IMR-90 (cell line): ENCODE measurements around the gene LFNG. TPM values are rescaled to one million over a fixed set of nuclear protein-coding genes. Genes with fewer than 3 reads are reported as not detected.
A peak's percentile ranks its signal among the peaks of the same experiment; 100 is the strongest.

Experiments used
- ATAC-seq: fragments of 200-7000 bp; cut with Tn5 transposase; 2 replicates; pipeline ENCODE4 v1.9.1; 2020; ENCODE audit warnings: low read depth, mild to moderate bottlenecking, moderate library complexity
- BruUV-seq: library from RNA; stranded (reverse); fragments of 400-500 nt; replicated peaks from 2 replicates; lab custom pipeline; 2021; lab: Mats Ljungman, UMichigan
- CTCF ChIA-PET: fragments of 300-600 bp; formaldehyde crosslinking; extraction: SDS; loops from one replicate; lab custom pipeline; 2021; ENCODE audit warnings: antibody characterized with exemption; lab: Yijun Ruan, JAX
- POLR2A ChIA-PET: fragments of 300-600 bp; sonication (Branson Sonifier 250); formaldehyde crosslinking; loops from one replicate; lab custom pipeline; 2022; ENCODE audit warnings: antibody characterized with exemption; ENCODE audit not compliant: unreplicated experiment; lab: Charles Lee
- DNase-seq: peaks from one replicate; pipeline ENCODE4 v3.0.0; 2013
- H2AFZ ChIP-seq: replicated peaks from 2 replicates; pipeline ENCODE3; 2013; ENCODE audit warnings: low read length, mild to moderate bottlenecking; ENCODE audit not compliant: poor library complexity
- H2AK5ac ChIP-seq: 2 replicates; pipeline ENCODE4 v1.6.1; 2013; ENCODE audit warnings: low read depth, low read length, inconsistent platforms
- H2AK9ac ChIP-seq: replicated peaks from 2 replicates; pipeline ENCODE3; 2013; ENCODE audit warnings: mild to moderate bottlenecking, low read depth, low read length, moderate library complexity; ENCODE audit not compliant: poor library complexity
- H2BK120ac ChIP-seq: 2 replicates; pipeline ENCODE4 v1.6.1; 2013; ENCODE audit warnings: low read depth, low read length, inconsistent platforms
- H2BK15ac ChIP-seq: 3 replicates; pipeline ENCODE4 v1.6.1; 2013; ENCODE audit warnings: low read depth, low read length, inconsistent platforms
- H2BK20ac ChIP-seq: 2 replicates; pipeline ENCODE4 v1.6.1; 2013; ENCODE audit warnings: low read depth, mild to moderate bottlenecking, inconsistent platforms, low read length, moderate library complexity
- H2BK5ac ChIP-seq: 2 replicates; pipeline ENCODE4 v1.6.1; 2013; ENCODE audit warnings: mild to moderate bottlenecking, low read depth, low read length, inconsistent platforms; ENCODE audit not compliant: poor library complexity, severe bottlenecking
- H3K14ac ChIP-seq: replicated peaks from 2 replicates; pipeline ENCODE4 v1.6.1; 2013; ENCODE audit warnings: low read depth, low read length, inconsistent platforms
- H3K18ac ChIP-seq: 2 replicates; pipeline ENCODE4 v1.6.1; 2013; ENCODE audit warnings: low read depth, low read length, control low read depth
- H3K23ac ChIP-seq: 2 replicates; pipeline ENCODE4 v1.6.1; 2013; ENCODE audit warnings: low read depth, low read length, inconsistent platforms
- H3K27ac ChIP-seq: 2 replicates; pipeline ENCODE4 v1.5.1; 2013; ENCODE audit warnings: mild to moderate bottlenecking, control low read depth, low read length; ENCODE audit not compliant: insufficient read depth
- H3K27me3 ChIP-seq: 2 replicates; pipeline ENCODE4 v1.6.1; 2013; ENCODE audit warnings: low read length; ENCODE audit not compliant: control insufficient read depth, insufficient read depth
- H3K36me3 ChIP-seq: 2 replicates; pipeline ENCODE4 v1.6.1; 2013; ENCODE audit warnings: low read length, mixed read lengths; ENCODE audit not compliant: control insufficient read depth, insufficient read depth
- H3K4ac ChIP-seq: 2 replicates; pipeline ENCODE4 v1.6.1; 2013; ENCODE audit warnings: low read depth, low read length, inconsistent platforms
- H3K4me1 ChIP-seq: 2 replicates; pipeline ENCODE4 v1.6.1; 2013; ENCODE audit warnings: low read length, mixed read lengths; ENCODE audit not compliant: control insufficient read depth, insufficient read depth
- H3K4me2 ChIP-seq: 2 replicates; pipeline ENCODE4 v1.6.1; 2013; ENCODE audit warnings: low read depth, mild to moderate bottlenecking, control low read depth, low read length, moderate library complexity
- H3K4me3 ChIP-seq: 2 replicates; pipeline ENCODE4 v1.5.1; 2013; ENCODE audit warnings: low read depth, mild to moderate bottlenecking, control low read depth, low read length, moderate library complexity; ENCODE audit not compliant: insufficient read depth
- H3K56ac ChIP-seq: 2 replicates; pipeline ENCODE4 v1.6.1; 2013; ENCODE audit warnings: low read length, inconsistent platforms; ENCODE audit not compliant: insufficient read depth; ENCODE audit errors: extremely low read depth
- H3K79me1 ChIP-seq, 2 experiments: 2 replicates each; pipeline ENCODE4 v1.6.1; 2013; ENCODE audit warnings: low read length in 2 of 2, inconsistent platforms in 1 of 2, low read depth in 1 of 2
- H3K9ac ChIP-seq: 2 replicates; pipeline ENCODE4 v1.6.1; 2013; ENCODE audit warnings: low read depth, low read length, control low read depth
- H3K9me1 ChIP-seq: 2 replicates; pipeline ENCODE4 v1.6.1; 2013; ENCODE audit warnings: low read length, inconsistent platforms; ENCODE audit not compliant: insufficient read depth
- H3K9me3 ChIP-seq: 2 replicates; pipeline ENCODE4 v1.6.1; 2013; ENCODE audit warnings: low read length; ENCODE audit not compliant: control insufficient read depth, insufficient read depth
- H4K20me1 ChIP-seq: 2 replicates; pipeline ENCODE4 v1.6.1; 2013; ENCODE audit warnings: low read length, inconsistent platforms; ENCODE audit not compliant: insufficient read depth
- H4K5ac ChIP-seq: 2 replicates; pipeline ENCODE4 v1.6.1; 2013; ENCODE audit warnings: mild to moderate bottlenecking, low read depth, low read length, control low read depth
- H4K8ac ChIP-seq, 2 experiments: 2 replicates each; pipeline ENCODE4 v1.6.1; 2013; ENCODE audit warnings: low read depth in 2 of 2, low read length in 2 of 2, control low read depth in 1 of 2, inconsistent platforms in 1 of 2
- H4K91ac ChIP-seq: 2 replicates; pipeline ENCODE4 v1.6.1; 2013; ENCODE audit warnings: low read depth, low read length, inconsistent platforms; ENCODE audit not compliant: insufficient read depth
- BHLHE40 ChIP-seq: fragments of 150-350 bp; IDR thresholded peaks from 2 replicates; pipeline ENCODE4 v1.6.1; 2016; ENCODE audit warnings: mild to moderate bottlenecking, low read depth, low read length
- CEBPB ChIP-seq: IDR thresholded peaks from 2 replicates; pipeline ENCODE4 v1.6.1; 2012; ENCODE audit warnings: low read depth, low read length, improper control_type of control experiment
- CHD1 ChIP-seq: IDR thresholded peaks from 2 replicates; pipeline ENCODE4 v1.6.1; 2012; ENCODE audit warnings: low read depth, low read length, improper control_type of control experiment
- ELK1 ChIP-seq: fragments of 150-350 bp; IDR thresholded peaks from 2 replicates; pipeline ENCODE4 v1.6.1; 2016; ENCODE audit warnings: low read depth, mild to moderate bottlenecking, low read length, moderate library complexity, borderline replicate concordance
- FOS ChIP-seq: fragments of 150-350 bp; IDR thresholded peaks from 2 replicates; pipeline ENCODE4 v1.6.1; 2016; ENCODE audit warnings: low read depth, low read length
- MAFK ChIP-seq: IDR thresholded peaks from 2 replicates; pipeline ENCODE4 v1.6.1; 2012; ENCODE audit warnings: low read depth, low read length, improper control_type of control experiment
- MXI1 ChIP-seq: IDR thresholded peaks from 2 replicates; pipeline ENCODE4 v1.6.1; 2012; ENCODE audit warnings: low read depth, mild to moderate bottlenecking, low read length, moderate library complexity, borderline replicate concordance
- NFE2L2 ChIP-seq: fragments of 150-350 bp; IDR thresholded peaks from 2 replicates; pipeline ENCODE4 v1.6.1; 2016; ENCODE audit warnings: low read depth, mild to moderate bottlenecking, low read length
- POLR2A ChIP-seq: IDR thresholded peaks from 2 replicates; pipeline ENCODE4 v1.6.1; 2012; ENCODE audit warnings: mild to moderate bottlenecking, low read depth, low read length
- RAD21 ChIP-seq: IDR thresholded peaks from 2 replicates; pipeline ENCODE4 v1.6.1; 2012; ENCODE audit warnings: low read length, improper control_type of control experiment
- RCOR1 ChIP-seq: IDR thresholded peaks from 2 replicates; pipeline ENCODE4 v1.6.1; 2012; ENCODE audit warnings: mild to moderate bottlenecking, low read length, improper control_type of control experiment; ENCODE audit not compliant: insufficient replicate concordance
- RFX5 ChIP-seq: IDR thresholded peaks from 2 replicates; pipeline ENCODE4 v1.8.0; 2012; ENCODE audit warnings: low read depth, mild to moderate bottlenecking, low read length, moderate library complexity
- SMC3 ChIP-seq: fragments of 150-350 bp; IDR thresholded peaks from 2 replicates; pipeline ENCODE4 v1.6.1; 2016; ENCODE audit warnings: low read depth, mild to moderate bottlenecking, antibody characterized with exemption, low read length, moderate library complexity
- USF2 ChIP-seq: fragments of 150-350 bp; IDR thresholded peaks from 2 replicates; pipeline ENCODE4 v1.6.1; 2017; ENCODE audit warnings: mild to moderate bottlenecking, antibody characterized with exemption, low read length, low read depth
- WGBS, 2 experiments: methylation state at CpG; one replicate each; pipeline versions ENCODE4 v1.1.5 to v1.1.7; 2013; ENCODE audit warnings: missing lambda C conversion rate in 2 of 2; ENCODE audit not compliant: insufficient read length in 1 of 2; ENCODE audit errors: extremely low coverage in 2 of 2; 5-methylcytosine and 5-hydroxymethylcytosine counted together
- dilution Hi-C: fragments of 300-500 bp; cut with HindIII; formaldehyde crosslinking; loops from one replicate; pipeline ENCODE4 v1.14.3; 2018; ENCODE audit warnings: low sequenced_read_pairs; ENCODE audit not compliant: unreplicated experiment
- in situ Hi-C: fragments of 300-500 bp; cut with MboI; formaldehyde crosslinking; loops from 3 replicates; pipeline ENCODE4 v1.14.3; 2019; ENCODE audit warnings: low sequenced_read_pairs, inconsistent platforms, mixed read lengths
- intact Hi-C: fragments of 100-400 bp; cut with micrococcal nuclease; formaldehyde crosslinking; loops from 2 replicates; pipeline ENCODE4 v1.10.0; 2022
- polyA plus RNA-seq, 3 experiments: library from polyadenylated mRNA; depleted of rRNA; stranded (reverse); fragments of >200 nt; gene quantifications; 2 replicates each; pipeline ENCODE4 v1.2.3, GENCODE V29; 2012; ENCODE audit warnings: low replicate concordance in 1 of 3
- total RNA-seq: library from RNA; depleted of rRNA; stranded (reverse); fragments of >200 nt; gene quantifications from 2 replicates; pipeline ENCODE4 v1.2.3, GENCODE V29; 2012

LFNG gene
- total and polyA plus RNA-seq, 2 of the 4 experiments (the other 2 are of a cell fraction): 1.8 to 5.1 TPM

GRCh38 chr7:2507208-2507916, 12.2 kb upstream of the LFNG start:
- no TSS peak for BruUV-seq
- Histone ChIP-seq H3K36me3 (no peaks in the 10 kb centered on the region), H2AK5ac (no peak overlapping the region), H4K5ac (no peak overlapping the region), H2BK20ac (no peak overlapping the region), H4K20me1 (no peaks in the 10 kb centered on the region), H3K14ac (no peak overlapping the region), H3K18ac (no peak overlapping the region), H2BK15ac (no peak overlapping the region), H3K9me3 (no peaks in the 10 kb centered on the region), H3K4ac (no peak overlapping the region), H3K27ac (no peak overlapping the region), H3K4me3 (no peak overlapping the region), H4K91ac (no peak overlapping the region), H2AK9ac (no peak overlapping the region), H3K9me1 (no peaks in the 10 kb centered on the region), H3K56ac (no peak overlapping the region), H2BK120ac (no peak overlapping the region), H3K4me2 (no peak overlapping the region), H3K23ac (no peak overlapping the region), H2AFZ (peak overlapping the region; percentile 29), H4K8ac (no peak overlapping the region), H3K9ac (no peak overlapping the region), H3K79me1 (no peaks in the 10 kb centered on the region), H2BK5ac (no peak overlapping the region), H3K4me1 (peaks cover 8% of the 10 kb centered on the region; the same call in 1 of the 2 replicates), H3K27me3 (no peaks in the 10 kb centered on the region; the same call in 1 of the 2 replicates)
- intact Hi-C loops (no loop called here), in situ Hi-C loops (no loop called here), dilution Hi-C loops (no loop called here)
- no peak for TF ChIP-seq NFE2L2
- TF ChIP-seq MXI1: no peak
- no peak for TF ChIP-seq FOS
- no peak for TF ChIP-seq ELK1
- TF ChIP-seq CHD1: no peak
- TF ChIP-seq RAD21: no peak
- no peak for TF ChIP-seq POLR2A
- no peak for TF ChIP-seq SMC3
- no peak for TF ChIP-seq MAFK
- no peak for TF ChIP-seq RCOR1
- TF ChIP-seq CEBPB: no peak
- no peak for TF ChIP-seq RFX5
- TF ChIP-seq USF2: no peak
- no peak for TF ChIP-seq BHLHE40
- DNase-seq (no peak), ATAC-seq (no peak)
- WGBS, 2 experiments: 79% methylated on average over 16 of the region's 26 CpGs; no CpG with 5 or more reads in 1 of the 2 experiments
- CTCF ChIA-PET: interaction anchor here (1.3 kb wide), 1 partner anchor 10 kb away, joined by 3 read pairs; no protein-coding TSS in a partner anchor
- POLR2A ChIA-PET: no interaction called here
